BE2C (cell line): Measurements from ENCODE around the gene PHKG2.

Experiments used
- DNase-seq: peaks from one replicate; pipeline ENCODE4 v3.0.0-alpha.2; 2020
- H3K27me3 ChIP-seq: fragments of 250-450 bp; sonication (Bioruptor Pico); 2 replicates; pipeline ENCODE4 v1.5.1; 2020; ENCODE audit warnings: mild to moderate bottlenecking
- H3K36me3 ChIP-seq: fragments of 250-450 bp; sonication (Bioruptor Pico); 2 replicates; pipeline ENCODE4 v1.5.1; 2020; ENCODE audit warnings: mild to moderate bottlenecking
- H3K4me1 ChIP-seq: fragments of 250-450 bp; sonication (Bioruptor Pico); 2 replicates; pipeline ENCODE4 v1.5.1; 2020
- H3K4me3 ChIP-seq: 2 replicates; pipeline ENCODE4 v1.5.1; 2011; ENCODE audit warnings: low read depth, low read length
- H3K9me3 ChIP-seq: fragments of 250-450 bp; sonication (Bioruptor Pico); 2 replicates; pipeline ENCODE4 v1.5.1; 2020
- TF ChIP-seq, protein P1 (sequence below): IDR thresholded peaks from 2 replicates; pipeline ENCODE4 v1.5.1; 2012; ENCODE audit warnings: mild to moderate bottlenecking, low read depth, low read length

The PHKG2 gene

DNA sequence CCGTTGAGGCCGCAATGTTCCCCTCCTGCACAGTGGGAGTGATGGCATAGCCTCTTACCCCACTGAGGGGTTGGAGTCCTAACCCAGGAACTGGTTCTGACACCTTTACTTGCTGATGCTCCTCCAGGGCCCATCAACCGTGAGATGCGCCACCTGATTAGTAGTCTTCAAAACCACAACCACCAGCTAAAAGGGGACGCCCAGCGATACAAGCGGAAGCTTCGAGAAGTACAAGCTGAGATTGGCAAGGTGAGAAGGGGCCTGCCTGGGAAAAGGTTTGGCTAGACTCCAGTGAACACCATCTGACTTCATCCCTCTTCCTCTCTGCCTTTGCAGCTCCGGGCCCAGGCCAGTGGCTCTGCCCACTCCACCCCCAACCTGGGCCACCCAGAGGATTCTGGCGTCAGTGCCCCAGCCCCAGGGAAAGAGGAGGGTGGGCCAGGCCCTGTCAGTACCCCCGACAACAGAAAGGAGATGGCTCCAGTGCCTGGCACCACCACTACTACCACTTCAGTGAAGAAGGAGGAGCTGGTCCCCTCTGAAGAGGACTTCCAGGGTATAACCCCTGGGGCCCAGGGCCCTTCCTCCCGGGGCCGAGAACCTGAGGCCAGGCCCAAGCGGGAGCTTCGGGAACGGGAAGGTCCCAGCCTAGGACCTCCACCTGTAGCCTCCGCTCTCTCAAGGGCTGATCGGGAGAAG lies 19.7 kb downstream of the PHKG2 start:
- Histone ChIP-seq H3K36me3 (peaks cover 92% of the 10 kb centered on the region), H3K27me3 (no peaks in the 10 kb centered on the region), H3K9me3 (no peaks in the 10 kb centered on the region), H3K4me1 (no peaks in the 10 kb centered on the region), H3K4me3 (no peak overlapping the region)
- TF ChIP-seq, protein P1, sequence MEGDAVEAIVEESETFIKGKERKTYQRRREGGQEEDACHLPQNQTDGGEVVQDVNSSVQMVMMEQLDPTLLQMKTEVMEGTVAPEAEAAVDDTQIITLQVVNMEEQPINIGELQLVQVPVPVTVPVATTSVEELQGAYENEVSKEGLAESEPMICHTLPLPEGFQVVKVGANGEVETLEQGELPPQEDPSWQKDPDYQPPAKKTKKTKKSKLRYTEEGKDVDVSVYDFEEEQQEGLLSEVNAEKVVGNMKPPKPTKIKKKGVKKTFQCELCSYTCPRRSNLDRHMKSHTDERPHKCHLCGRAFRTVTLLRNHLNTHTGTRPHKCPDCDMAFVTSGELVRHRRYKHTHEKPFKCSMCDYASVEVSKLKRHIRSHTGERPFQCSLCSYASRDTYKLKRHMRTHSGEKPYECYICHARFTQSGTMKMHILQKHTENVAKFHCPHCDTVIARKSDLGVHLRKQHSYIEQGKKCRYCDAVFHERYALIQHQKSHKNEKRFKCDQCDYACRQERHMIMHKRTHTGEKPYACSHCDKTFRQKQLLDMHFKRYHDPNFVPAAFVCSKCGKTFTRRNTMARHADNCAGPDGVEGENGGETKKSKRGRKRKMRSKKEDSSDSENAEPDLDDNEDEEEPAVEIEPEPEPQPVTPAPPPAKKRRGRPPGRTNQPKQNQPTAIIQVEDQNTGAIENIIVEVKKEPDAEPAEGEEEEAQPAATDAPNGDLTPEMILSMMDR = no peak
- DNase-seq = no peak

DNA sequence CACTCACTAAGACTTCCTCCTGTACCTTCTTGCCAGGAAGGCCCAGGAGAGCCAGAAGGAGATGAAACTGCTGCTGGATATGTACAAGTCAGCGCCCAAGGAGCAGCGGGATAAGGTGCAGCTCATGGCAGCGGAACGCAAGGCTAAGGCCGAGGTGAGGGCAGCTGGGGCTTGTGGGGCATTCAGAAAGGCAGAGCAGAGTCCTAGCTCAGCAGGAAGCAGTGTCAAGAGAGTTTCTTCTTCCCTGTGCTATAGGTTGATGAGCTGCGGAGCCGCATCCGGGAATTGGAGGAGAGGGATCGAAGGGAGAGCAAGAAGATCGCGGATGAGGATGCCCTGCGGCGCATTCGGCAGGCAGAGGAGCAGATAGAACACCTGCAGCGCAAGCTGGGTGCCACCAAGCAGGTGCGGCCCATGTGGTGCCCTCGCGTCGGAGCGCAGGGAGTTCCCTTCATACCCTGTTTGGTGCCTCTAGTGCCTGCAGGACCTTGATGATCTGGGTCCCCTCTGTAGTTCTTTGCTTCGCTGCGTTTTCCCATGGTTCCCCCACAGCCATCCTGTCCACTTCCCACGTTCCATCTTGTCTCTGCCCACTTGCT lies 20.5 kb downstream of the PHKG2 start:
- no peak overlapping the region for H3K4me3 ChIP-seq
- H3K36me3 ChIP-seq = peaks cover 86% of the 10 kb centered on the region
- DNase-seq = no peak

DNA sequence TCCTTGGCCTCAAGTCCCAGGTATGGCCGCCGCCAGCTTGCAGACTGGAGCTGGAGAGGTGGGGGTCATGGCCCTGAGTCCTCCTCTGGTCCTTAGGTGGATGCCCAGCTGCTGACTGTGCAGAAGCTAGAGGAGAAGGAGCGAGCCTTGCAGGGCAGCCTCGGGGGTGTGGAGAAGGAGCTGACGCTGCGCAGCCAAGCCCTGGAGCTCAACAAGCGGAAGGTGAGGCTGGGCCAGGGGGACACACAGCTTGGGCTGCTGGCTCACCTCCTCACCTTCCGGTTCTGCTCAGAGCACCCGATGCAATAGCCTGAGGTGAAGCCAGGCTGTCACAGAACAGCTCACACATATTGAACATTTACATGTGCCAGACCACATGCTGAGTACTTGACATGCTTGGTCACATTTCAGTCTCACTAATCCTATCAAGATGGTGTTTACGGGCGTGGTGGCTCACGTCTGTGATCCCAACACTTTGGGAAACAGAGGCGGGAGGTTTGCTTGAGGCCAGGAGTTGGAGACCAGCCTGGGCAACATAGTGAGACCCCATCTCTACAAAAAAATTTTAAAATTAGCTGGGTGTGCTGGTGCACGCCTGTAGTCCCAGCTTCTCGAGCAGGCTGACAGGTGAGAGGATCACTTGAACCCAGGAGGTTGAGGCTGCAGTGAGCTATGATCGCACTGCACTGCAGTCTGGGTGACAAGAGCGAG lies 21.3 kb downstream of the PHKG2 start:
- no peak overlapping the region for H3K4me3 ChIP-seq
- TF ChIP-seq, protein P1 = no peak

More for the DNA sequence above, 20.5 kb downstream of the PHKG2 start:
- Histone ChIP-seq H3K27me3 (no peaks in the 10 kb centered on the region), H3K4me1 (no peaks in the 10 kb centered on the region), H3K9me3 (no peaks in the 10 kb centered on the region)
- TF ChIP-seq, protein P1 = no peak

DNA sequence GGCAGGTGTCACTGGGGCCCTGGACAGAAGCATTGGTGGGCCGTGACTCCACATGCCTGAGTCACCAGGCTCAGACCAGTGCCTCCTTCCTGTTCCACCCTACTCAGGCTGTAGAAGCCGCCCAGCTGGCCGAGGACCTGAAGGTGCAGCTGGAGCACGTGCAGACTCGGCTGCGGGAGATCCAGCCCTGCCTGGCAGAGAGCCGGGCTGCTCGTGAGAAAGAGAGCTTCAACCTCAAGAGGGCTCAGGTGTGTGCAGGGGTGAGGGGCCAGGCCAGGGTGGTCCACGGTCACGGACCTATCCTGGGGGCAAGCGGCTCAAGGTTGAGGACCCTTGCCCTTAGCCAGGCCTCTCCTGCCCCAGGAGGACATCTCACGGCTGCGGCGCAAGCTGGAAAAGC lies 23.5 kb downstream of the PHKG2 start:
- TF ChIP-seq, protein P1 = no peak
- Histone ChIP-seq H3K36me3 (peaks cover 56% of the 10 kb centered on the region), H3K27me3 (no peaks in the 10 kb centered on the region), H3K9me3 (no peaks in the 10 kb centered on the region), H3K4me3 (no peak overlapping the region), H3K4me1 (peaks cover under 1% of the 10 kb centered on the region; the same call in 1 of the 2 replicates)
- no peak for DNase-seq

More for the DNA sequence above, 21.3 kb downstream of the PHKG2 start:
- no peaks in the 10 kb centered on the region for H3K4me1 ChIP-seq
- H3K36me3 ChIP-seq = peaks cover 77% of the 10 kb centered on the region
- DNase-seq = no peak
- H3K9me3 ChIP-seq = no peaks in the 10 kb centered on the region
- H3K27me3 ChIP-seq = no peaks in the 10 kb centered on the region

DNA sequence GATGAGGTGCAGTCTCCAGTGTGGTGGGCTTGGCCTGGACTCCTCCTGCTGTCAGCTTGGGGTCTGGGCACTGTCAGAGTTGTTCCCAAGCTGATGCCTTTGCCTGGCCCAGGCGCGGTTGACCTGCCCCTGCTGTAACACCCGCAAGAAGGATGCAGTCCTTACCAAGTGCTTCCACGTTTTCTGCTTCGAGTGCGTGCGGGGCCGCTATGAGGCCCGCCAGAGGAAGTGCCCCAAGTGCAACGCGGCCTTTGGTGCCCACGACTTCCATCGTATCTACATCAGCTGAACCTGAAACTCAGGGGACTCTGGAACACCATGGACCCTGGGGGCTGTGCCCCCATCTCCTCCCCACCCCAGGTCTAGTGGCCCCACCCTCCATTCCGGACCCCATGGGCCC lies 25.6 kb downstream of the PHKG2 start:
- TF ChIP-seq, protein P1 = no peak
- Histone ChIP-seq H3K4me1 (peaks cover 3% of the 10 kb centered on the region; the same call in 1 of the 2 replicates), H3K9me3 (no peaks in the 10 kb centered on the region), H3K27me3 (no peaks in the 10 kb centered on the region), H3K36me3 (peaks cover 38% of the 10 kb centered on the region), H3K4me3 (no peak overlapping the region)
- DNase-seq = no peak
